Stimulated activated memory B cell treated with anti-CD40 and anti-IgM and Interleukin-4, amounts not matched to agents 10 μg/mL and 1 μg/mL and 100 μg/mL, for 72 hours (primary cell): ENCODE results near the gene MOB3A.
"Not testable (repeated sequence)": the region's sequence is repeated elsewhere in the genome, so short reads cannot be mapped to it uniquely, and the experiment has no call there.

ENCODE experiments used
- ATAC-seq: fragments of 150-1000 bp; cut with Tn5 transposase; 2 replicates; pipeline ENCODE4 v1.10.0; 2021
- H3K27ac Mint-ChIP-seq: one replicate; pipeline ENCODE4 v1.8.0; 2022; ENCODE audit warnings: mild to moderate bottlenecking, mixed read lengths
- H3K27me3 Mint-ChIP-seq: one replicate; pipeline ENCODE4 v1.8.0; 2022; ENCODE audit warnings: mixed read lengths
- H3K36me3 Mint-ChIP-seq: one replicate; pipeline ENCODE4 v1.8.0; 2022; ENCODE audit warnings: mixed read lengths
- H3K4me1 Mint-ChIP-seq: one replicate; pipeline ENCODE4 v1.8.0; 2022; ENCODE audit warnings: mixed read lengths
- H3K4me3 Mint-ChIP-seq: one replicate; pipeline ENCODE4 v1.8.0; 2022; ENCODE audit warnings: mild to moderate bottlenecking, moderate library complexity, mixed read lengths
- H3K9me3 Mint-ChIP-seq: one replicate; pipeline ENCODE4 v1.8.0; 2022; ENCODE audit warnings: mixed read lengths

MOB3A gene

DNA sequence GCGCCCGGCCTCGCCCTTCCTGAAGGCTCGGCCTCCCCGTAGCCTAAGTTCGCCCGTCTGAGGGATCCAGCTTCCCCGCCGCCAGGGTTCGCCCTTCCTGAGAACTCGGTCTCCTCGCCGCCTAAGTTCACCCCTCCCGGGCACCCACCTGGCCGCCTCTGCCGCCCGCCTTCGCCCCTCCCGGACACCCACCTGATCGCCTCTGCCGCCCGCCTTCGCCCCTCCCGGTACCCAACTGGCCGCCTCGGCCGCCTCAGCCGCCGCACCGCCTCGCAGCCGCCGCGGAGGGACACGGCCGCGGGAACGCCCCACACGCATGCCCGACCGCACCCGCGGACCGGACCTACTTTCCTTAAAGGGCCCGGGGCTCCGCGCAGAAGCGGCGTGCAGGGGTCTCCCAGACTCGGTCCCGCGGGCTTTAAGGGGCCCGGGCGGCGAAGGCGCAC lies at the start of gene MOB3A:
Gene MOB3A, minus strand, starts transcription at position 293 of the 446 bp plus-strand sequence. CDS start 17,766 bp downstream, outside the sequence.
- peak within 1 kb of the TSS; percentile 100 for H3K4me3 Mint-ChIP-seq
- peak; percentile 71 for ATAC-seq
- no peaks in the 10 kb centered on the region for H3K9me3 Mint-ChIP-seq
- peaks cover 35% of the 10 kb centered on the region for H3K36me3 Mint-ChIP-seq
- peak within 1 kb of the TSS; percentile 89 for H3K27ac Mint-ChIP-seq
- no peaks in the 10 kb centered on the region for H3K27me3 Mint-ChIP-seq
- peaks cover 55% of the 10 kb centered on the region for H3K4me1 Mint-ChIP-seq

DNA sequence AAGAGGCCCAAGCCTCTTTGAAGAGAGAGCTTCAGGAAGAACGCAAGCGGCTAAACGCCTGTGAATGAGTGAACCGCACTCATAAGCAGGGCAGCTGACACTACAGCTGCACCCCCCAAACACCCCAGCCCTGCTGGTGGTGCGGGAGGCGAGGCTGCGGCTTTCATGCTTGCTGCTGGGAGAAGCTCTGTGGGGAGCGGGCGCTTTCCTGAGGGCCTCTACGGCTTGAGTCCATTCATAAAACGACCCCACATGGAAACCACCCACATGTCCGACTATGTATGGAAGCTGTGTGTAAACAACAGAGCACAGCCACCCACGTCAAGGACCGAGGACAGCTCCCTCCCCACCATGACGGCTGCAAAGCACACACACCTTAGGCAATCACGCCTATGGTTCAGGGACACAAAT lies 49.7 kb upstream of the MOB3A start:
- ATAC-seq, result no peak
- H3K4me3 Mint-ChIP-seq, result no peak overlapping the region
- peaks cover 3% of the 10 kb centered on the region for H3K36me3 Mint-ChIP-seq
- no peaks in the 10 kb centered on the region for H3K9me3 Mint-ChIP-seq
- no peak overlapping the region for H3K27ac Mint-ChIP-seq
- no peaks in the 10 kb centered on the region for H3K27me3 Mint-ChIP-seq
- H3K4me1 Mint-ChIP-seq, result peaks cover 68% of the 10 kb centered on the region

DNA sequence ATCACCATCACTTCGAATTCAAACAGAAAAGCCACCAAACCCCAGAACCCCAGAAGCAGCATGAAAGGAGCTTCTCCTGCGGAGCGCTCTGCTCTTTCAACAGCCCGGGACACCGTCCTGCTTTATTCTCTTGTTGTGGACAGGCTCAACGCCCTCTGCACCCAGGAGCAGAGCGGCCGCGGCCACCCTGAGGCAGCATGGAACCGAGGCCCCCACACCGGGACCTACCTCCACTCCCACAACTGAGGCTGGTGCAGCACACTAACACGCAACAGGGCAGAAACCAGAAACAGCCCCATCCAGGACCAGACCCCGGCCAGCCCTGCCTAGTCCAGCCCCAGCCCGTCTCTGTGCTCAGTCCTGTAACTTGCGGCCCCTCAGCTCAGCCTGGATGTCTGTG lies 48.1 kb upstream of the MOB3A start:
- Mint-ChIP-seq H3K9me3 (no peaks in the 10 kb centered on the region), H3K36me3 (peaks cover 15% of the 10 kb centered on the region), H3K27me3 (no peaks in the 10 kb centered on the region), H3K4me1 (peaks cover 56% of the 10 kb centered on the region), H3K27ac (no peak overlapping the region), H3K4me3 (no peak overlapping the region)
- ATAC-seq, result no peak

DNA sequence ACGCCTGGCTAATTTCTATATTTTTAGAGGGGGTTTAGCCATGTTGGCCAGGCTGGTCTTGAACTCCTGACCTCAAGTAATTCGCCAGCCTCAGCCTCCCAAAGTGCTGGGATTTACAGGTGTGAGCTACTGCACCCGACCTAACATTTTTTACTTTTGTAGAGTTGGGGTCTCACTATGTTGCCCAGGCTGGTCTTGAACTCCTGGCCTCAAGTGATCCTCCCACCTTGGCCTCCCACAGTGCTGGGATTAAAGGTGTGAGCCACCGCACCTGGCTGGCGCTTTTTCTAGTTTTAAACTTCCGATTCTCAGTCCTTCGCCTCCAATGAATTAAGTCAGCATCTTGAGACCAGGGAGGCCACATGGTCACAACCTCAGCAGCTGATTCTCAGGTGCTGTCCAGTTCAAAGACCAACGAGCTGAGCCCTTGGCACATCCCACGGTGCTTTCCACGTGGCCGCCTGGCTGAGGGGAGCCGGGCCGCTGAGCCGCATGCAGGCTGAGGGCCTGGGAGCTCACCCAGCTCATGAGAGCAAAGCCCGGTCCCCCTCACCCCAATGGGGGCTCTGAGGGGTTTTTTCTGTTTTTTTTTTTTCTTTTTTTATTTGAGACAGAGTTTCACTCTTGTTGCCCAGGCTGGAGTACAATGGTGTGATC lies 46.2 kb upstream of the MOB3A start:
- no peaks in the 10 kb centered on the region for H3K9me3 Mint-ChIP-seq
- H3K4me3 Mint-ChIP-seq, result no peak overlapping the region
- no peak for ATAC-seq
- peaks cover 37% of the 10 kb centered on the region for H3K4me1 Mint-ChIP-seq
- H3K36me3 Mint-ChIP-seq, result peaks cover 23% of the 10 kb centered on the region
- H3K27ac Mint-ChIP-seq, result no peak overlapping the region
- H3K27me3 Mint-ChIP-seq, result no peaks in the 10 kb centered on the region

DNA sequence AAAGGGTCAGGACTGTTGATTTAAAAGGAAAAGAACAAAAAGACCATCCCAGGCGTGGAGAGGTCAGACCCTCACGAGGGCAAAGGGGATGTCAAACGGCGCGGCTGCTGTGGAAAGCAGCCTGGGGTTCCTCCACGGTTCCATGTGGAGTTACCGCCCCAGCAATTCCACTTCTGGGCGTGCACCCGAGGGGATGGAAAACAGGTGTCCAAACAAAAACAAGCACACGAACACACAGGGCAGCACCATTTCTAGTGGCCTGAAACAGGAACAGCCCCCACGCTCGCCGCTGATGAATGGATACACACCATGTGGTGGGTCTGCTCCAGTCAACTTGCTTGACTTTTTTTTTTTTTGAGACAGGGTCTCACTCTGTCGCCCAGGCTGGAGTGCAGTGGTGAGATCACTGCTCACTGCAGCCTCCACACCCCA lies 44.0 kb upstream of the MOB3A start:
- Mint-ChIP-seq H3K4me1 (peaks cover 17% of the 10 kb centered on the region), H3K27me3 (no peaks in the 10 kb centered on the region), H3K9me3 (no peaks in the 10 kb centered on the region), H3K36me3 (peaks cover 23% of the 10 kb centered on the region), H3K4me3 (no peak overlapping the region), H3K27ac (no peak overlapping the region)
- no peak for ATAC-seq

DNA sequence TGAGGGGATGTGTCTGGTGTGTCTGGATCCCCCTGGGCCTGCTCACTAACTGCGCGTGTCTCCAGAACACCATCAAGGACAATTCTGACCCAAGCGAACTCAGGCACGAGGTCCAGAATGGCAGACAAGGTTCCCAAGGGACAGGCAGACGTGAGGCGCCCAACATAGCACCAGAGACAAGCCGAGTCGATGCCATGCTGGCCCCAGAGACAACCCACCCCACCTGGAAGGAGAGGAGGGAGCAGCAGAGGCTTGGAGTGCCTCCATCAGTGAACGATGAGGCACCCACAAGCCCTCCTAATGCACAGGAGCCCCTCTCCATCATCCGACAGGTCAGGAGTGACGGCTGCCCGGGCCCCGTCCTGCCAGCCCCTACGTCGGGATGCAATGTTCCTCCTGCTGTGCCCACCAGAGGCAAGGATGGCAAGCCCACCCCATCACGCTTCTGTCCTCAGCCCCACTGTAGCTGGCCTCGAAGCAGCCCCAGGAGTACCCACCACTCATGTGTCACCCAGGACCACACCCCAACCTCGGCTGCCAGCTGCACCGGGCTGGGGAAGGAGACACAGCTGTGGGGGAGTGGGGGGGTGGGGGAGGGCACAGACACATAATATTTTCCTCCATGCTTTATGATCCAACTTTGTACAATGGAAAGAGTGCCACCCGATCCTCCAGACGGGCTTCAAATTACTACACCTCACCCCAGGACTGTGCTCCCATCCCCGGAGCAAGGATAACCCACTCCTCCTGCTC lies 43.4 kb upstream of the MOB3A start:
- Mint-ChIP-seq H3K36me3 (peaks cover 23% of the 10 kb centered on the region), H3K4me1 (peaks cover 12% of the 10 kb centered on the region), H3K27me3 (no peaks in the 10 kb centered on the region), H3K9me3 (no peaks in the 10 kb centered on the region), H3K27ac (no peak overlapping the region), H3K4me3 (no peak overlapping the region)
- no peak for ATAC-seq

GRCh38 chr19:2138061-2138728 lies 42.1 kb upstream of the MOB3A start:
- Mint-ChIP-seq H3K9me3 (no peaks in the 10 kb centered on the region), H3K4me3 (no peak overlapping the region), H3K27ac (no peak overlapping the region), H3K4me1 (peaks cover 5% of the 10 kb centered on the region), H3K27me3 (no peaks in the 10 kb centered on the region), H3K36me3 (peaks cover 26% of the 10 kb centered on the region)
- ATAC-seq, result no peak

- Mint-ChIP-seq H3K27ac (no peak overlapping the region), H3K4me3 (no peak overlapping the region), H3K9me3 (no peaks in the 10 kb centered on the region), H3K4me1 (no peaks in the 10 kb centered on the region), H3K27me3 (no peaks in the 10 kb centered on the region), H3K36me3 (peaks cover 39% of the 10 kb centered on the region)
- ATAC-seq, result no peak
Observed at GRCh38 chr19:2136796-2137195, 40.7 kb upstream of the MOB3A start.

DNA sequence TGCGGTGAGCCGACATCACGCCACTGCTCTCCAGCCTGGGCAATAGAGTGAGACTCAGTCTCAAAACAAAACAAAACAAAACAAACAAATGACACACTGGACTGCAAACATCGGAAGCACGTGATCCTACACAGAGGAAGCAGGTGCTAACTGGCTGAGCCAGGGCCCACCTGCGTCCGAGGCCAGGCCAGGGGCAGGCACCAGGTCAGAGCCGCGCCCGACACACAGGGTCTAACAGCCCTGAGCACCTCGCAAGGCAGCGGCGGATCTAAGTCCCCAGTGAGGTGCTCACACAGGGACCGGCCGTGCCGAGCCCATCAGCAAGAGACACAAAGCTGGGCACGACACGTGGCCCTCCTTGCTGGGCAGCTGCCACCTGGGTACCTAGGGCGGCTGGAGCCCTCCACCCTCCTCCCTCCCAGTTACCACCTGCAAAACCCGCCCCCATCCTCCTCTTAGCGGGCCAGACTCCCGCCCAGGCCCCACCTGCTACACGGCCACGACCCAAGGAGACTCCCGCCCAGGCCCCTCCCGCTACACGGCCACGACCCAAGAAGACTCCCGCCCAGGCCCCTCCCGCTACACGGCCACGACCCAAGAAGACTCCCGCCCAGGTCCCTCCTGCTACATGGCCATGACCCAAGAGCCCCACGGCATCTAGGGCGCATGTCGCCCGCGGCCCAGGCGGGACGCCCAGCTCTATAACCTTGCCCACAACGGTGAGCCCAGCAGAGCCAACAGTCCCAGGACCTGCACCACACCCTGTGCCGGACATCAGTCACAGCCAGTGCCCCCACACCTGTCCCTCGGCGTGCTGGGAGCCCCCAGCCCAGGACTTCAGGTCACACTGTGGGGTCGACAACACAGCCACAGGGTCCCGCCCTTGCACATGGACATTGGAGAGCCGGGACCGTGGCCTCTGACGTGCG lies 39.6 kb upstream of the MOB3A start:
- Mint-ChIP-seq H3K4me1 (no peaks in the 10 kb centered on the region), H3K27ac (no peak overlapping the region), H3K9me3 (no peaks in the 10 kb centered on the region), H3K36me3 (peaks cover 36% of the 10 kb centered on the region), H3K4me3 (no peak overlapping the region), H3K27me3 (no peaks in the 10 kb centered on the region)
- ATAC-seq, result no peak

DNA sequence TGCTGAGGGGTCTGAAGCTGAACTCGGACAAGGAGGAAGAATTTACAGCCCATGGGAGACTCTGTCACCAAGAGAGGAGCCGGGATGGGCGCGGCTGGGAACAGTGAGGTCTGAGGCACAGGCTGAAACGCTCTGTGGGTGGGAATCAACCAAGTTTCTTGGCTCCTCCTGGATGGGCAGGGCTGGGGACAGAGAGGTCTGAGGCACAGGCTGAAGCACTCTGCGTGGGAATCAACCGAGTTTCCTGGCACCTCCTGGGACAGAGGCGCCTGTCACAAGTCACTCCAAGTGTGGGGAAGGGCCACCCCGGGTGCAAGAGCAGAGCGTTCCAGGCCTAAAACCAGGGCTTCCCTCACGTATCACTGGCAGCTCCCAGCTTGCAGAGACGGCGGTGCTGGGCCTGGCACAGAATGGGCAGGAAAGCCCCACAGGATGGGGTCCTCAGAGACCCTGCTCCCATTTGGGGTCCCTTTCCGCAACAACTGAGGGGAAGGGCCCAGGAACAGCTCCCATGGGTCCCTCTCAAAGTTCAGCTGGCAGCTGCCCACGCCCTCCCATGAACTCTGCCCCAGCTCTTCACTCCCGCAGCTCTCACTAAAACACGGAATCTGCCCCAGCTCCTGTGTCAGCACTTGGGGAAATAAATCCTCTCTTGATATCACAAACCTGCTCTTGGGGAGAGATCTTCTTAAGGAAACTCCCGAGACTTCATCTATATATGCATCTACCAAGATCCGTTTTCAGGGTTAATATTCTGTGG lies 36.8 kb upstream of the MOB3A start:
- Mint-ChIP-seq H3K27me3 (no peaks in the 10 kb centered on the region), H3K27ac (no peak overlapping the region), H3K36me3 (peaks cover 26% of the 10 kb centered on the region), H3K4me1 (no peaks in the 10 kb centered on the region), H3K4me3 (no peak overlapping the region), H3K9me3 (no peaks in the 10 kb centered on the region)
- ATAC-seq, result no peak

DNA sequence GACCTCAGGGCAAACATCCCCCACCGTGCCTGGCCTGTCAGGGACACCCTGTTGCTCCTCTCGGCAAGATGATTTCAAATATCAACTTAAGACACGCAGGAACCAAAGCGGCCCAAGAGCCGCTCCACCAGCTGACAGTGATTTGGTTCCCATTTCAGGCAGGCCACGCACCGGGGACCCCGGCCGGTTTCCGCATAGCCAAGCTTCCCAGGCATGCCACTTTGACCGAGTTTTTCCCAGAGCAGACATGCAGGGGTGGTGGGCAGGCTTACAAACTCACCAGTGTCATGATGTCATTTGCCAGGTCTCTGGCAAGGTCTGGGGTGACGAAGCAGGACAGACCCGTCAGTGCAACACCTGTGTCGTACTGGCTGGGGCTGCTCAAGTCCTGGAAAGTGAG lies 36.1 kb upstream of the MOB3A start:
- H3K27me3 Mint-ChIP-seq, result no peaks in the 10 kb centered on the region
- no peaks in the 10 kb centered on the region for H3K9me3 Mint-ChIP-seq
- no peak for ATAC-seq
- peaks cover 26% of the 10 kb centered on the region for H3K36me3 Mint-ChIP-seq
- no peaks in the 10 kb centered on the region for H3K4me1 Mint-ChIP-seq
- no peak overlapping the region for H3K4me3 Mint-ChIP-seq
- H3K27ac Mint-ChIP-seq, result no peak overlapping the region

DNA sequence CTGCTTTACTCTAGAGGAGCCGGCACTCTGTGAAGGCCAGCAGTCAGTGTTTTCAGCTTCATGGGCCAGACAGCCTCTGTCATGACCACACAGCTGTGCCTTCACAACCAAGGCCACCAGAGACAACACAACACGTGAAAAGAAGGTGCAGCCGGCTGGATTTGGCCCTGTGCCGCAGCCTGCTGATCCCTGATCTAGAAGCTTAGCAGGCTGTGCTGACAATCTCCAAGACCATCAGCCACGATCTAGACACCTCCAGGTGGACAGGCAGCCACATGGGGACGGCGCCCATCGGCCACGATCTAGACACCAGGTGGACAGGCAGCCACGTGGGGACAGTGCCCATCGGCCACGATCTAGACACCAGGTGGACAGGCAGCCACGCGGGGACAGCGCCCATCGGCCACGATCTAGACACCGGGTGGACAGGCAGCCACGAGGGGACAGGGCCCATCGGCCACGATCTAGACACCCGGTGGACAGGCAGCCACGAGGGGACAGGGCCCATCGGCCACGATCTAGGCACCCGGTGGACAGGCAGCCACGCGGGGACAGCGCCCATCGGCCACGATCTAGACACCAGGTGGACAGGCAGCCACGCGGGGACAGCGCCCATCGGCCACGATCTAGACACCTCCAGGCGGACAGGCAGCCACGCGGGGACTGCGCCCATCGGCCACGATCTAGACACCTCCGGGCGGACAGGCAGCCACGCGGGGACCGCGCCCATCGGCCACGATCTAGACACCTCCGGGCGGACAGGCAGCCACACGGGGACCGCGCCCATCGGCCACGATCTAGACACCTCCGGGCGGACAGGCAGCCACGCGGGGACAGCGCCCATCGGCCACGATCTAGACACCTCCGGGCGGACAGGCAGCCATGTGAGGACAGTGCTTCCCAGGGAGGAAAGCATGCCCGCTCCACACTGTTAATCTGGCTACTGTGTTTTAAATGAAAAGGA lies 35.2 kb upstream of the MOB3A start:
- not testable (repeated sequence) for H3K27ac Mint-ChIP-seq, H3K27me3 Mint-ChIP-seq, H3K4me1 Mint-ChIP-seq, ATAC-seq, H3K4me3 Mint-ChIP-seq, H3K9me3 Mint-ChIP-seq
- H3K36me3 Mint-ChIP-seq, result peaks cover 26% of the 10 kb centered on the region

- ATAC-seq, result no peak
- Mint-ChIP-seq H3K36me3 (peaks cover 26% of the 10 kb centered on the region), H3K27ac (no peak overlapping the region)
Observed at GRCh38 chr19:2129892-2130770, 34.0 kb upstream of the MOB3A start.

More at GRCh38 chr19:2129892-2130770, 34.0 kb upstream of the MOB3A start:
- Mint-ChIP-seq H3K27me3 (no peaks in the 10 kb centered on the region), H3K4me1 (no peaks in the 10 kb centered on the region), H3K4me3 (no peak overlapping the region), H3K9me3 (no peaks in the 10 kb centered on the region)
